Sigmoid colon (tissue), 4 donors: ENCODE data around the gene RBM33.

Experiments used
- EP300 ChIP-seq, 4 donors: sonication (generic); formaldehyde crosslinking; IDR thresholded peaks; one replicate each; pipeline ENCODE4 v1.6.1; 2017; ENCODE audit warnings: antibody characterized with exemption in 4 of 4
- POLR2A ChIP-seq, 2 donors: fragments of 450-650 bp; IDR thresholded peaks; one replicate each; pipeline ENCODE4 v1.6.1; 2016; ENCODE audit warnings: antibody characterized with exemption in 2 of 2, mild to moderate bottlenecking in 2 of 2, moderate library complexity in 2 of 2
- POLR2AphosphoS5 ChIP-seq, 4 donors: sonication (generic); formaldehyde crosslinking; IDR thresholded peaks; one replicate each; pipeline ENCODE4 v1.6.1; 2017; ENCODE audit warnings: antibody characterized with exemption in 4 of 4
- TF ChIP-seq, protein P1 (sequence below), 4 experiments: fragments of 450-650 bp in 3 of 4; fragments of 200-600 bp in 1 of 4; IDR thresholded peaks; one replicate each; pipeline ENCODE4 v1.5.1; 2016 to 2019; ENCODE audit warnings: antibody characterized with exemption in 4 of 4, mild to moderate bottlenecking in 3 of 4, moderate library complexity in 2 of 4

DNA sequence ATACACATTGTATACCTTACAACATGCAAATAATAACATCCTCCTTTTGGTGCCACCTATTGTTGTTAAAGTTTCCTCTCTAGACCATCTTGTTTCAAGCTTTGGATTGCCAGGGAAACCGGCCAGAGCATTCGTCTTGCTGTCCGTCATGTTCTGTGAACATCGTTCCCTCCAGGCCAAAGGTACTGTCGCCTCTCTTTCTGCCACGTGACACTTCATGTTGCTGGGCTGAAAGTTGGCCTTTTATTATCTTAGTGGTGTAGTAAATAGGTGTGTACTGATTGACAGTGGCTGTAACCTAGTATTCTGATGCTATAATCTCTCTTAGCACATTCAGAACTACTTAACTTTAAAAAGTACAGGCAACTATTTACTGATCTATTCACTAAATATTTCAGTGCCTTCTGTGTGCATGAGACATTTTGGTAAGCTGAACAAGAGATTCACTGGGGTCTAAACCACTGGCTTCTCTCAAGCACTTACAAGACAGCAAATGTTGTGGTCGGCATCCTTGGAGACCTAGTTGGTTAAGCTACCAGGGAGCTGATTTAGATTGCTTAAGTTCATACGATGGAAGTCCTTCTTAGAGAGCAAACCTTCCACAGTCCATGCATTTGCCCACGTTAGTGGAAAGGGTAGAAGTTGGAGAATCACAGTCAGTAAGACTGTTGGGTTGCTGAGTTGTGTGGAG lies 115.4 kb downstream of the RBM33 start:
- TF ChIP-seq, protein P1, sequence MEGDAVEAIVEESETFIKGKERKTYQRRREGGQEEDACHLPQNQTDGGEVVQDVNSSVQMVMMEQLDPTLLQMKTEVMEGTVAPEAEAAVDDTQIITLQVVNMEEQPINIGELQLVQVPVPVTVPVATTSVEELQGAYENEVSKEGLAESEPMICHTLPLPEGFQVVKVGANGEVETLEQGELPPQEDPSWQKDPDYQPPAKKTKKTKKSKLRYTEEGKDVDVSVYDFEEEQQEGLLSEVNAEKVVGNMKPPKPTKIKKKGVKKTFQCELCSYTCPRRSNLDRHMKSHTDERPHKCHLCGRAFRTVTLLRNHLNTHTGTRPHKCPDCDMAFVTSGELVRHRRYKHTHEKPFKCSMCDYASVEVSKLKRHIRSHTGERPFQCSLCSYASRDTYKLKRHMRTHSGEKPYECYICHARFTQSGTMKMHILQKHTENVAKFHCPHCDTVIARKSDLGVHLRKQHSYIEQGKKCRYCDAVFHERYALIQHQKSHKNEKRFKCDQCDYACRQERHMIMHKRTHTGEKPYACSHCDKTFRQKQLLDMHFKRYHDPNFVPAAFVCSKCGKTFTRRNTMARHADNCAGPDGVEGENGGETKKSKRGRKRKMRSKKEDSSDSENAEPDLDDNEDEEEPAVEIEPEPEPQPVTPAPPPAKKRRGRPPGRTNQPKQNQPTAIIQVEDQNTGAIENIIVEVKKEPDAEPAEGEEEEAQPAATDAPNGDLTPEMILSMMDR (IDR thresholded peaks at IDR 0.05), result no peak
- TF ChIP-seq POLR2AphosphoS5 (IDR thresholded peaks at IDR 0.05) (no peak), POLR2A (IDR thresholded peaks at IDR 0.05) (no peak), EP300 (IDR thresholded peaks at IDR 0.05) (no peak)
